OCI-LY7 (cell line): ENCODE data around the gene GAS6. TPM values are rescaled to one million over a fixed set of nuclear protein-coding genes. Genes with fewer than 3 reads are reported as not detected.

ENCODE experiments used
- BruUV-seq: library from RNA; stranded (reverse); fragments of 400-500 nt; replicated peaks from 2 replicates; lab custom pipeline; 2021; lab: Mats Ljungman, UMichigan
- CTCF ChIA-PET: fragments of 300-600 bp; sonication (Branson Sonifier 250); formaldehyde crosslinking; loops from one replicate; lab custom pipeline; 2022; ENCODE audit warnings: antibody characterized with exemption; ENCODE audit not compliant: unreplicated experiment; lab: Charles Lee
- POLR2A ChIA-PET: fragments of 300-600 bp; sonication (Branson Sonifier 250); formaldehyde crosslinking; loops from one replicate; lab custom pipeline; 2022; ENCODE audit warnings: antibody characterized with exemption; lab: Charles Lee
- DNase-seq: peaks from one replicate; pipeline ENCODE4 v3.0.0-alpha.2; 2015; ENCODE audit warnings: low spot score
- H2AFZ ChIP-seq: fragments of 200-600 bp; sonication (generic), shearing (Covaris generic); 2 replicates; pipeline ENCODE4 v1.6.1; 2014; ENCODE audit warnings: mild to moderate bottlenecking, antibody characterized with exemption, low read length, moderate library complexity
- H3K27ac ChIP-seq: fragments of 200-600 bp; sonication (generic); 2 replicates; pipeline ENCODE4 v1.5.1; 2014; ENCODE audit warnings: mixed run types, low read depth, mild to moderate bottlenecking, moderate library complexity, low read length, inconsistent platforms; ENCODE audit not compliant: poor library complexity, severe bottlenecking
- H3K36me3 ChIP-seq: fragments of 200-600 bp; sonication (generic); 2 replicates; pipeline ENCODE4 v1.6.1; 2014; ENCODE audit warnings: mild to moderate bottlenecking, antibody characterized with exemption, low read length, moderate library complexity, mixed read lengths; ENCODE audit not compliant: insufficient read depth
- H3K4me1 ChIP-seq: fragments of 200-600 bp; sonication (generic); 2 replicates; pipeline ENCODE4 v1.5.1; 2014; ENCODE audit warnings: mild to moderate bottlenecking, low read length; ENCODE audit not compliant: insufficient read depth, poor library complexity, severe bottlenecking
- H3K4me2 ChIP-seq: fragments of 200-600 bp; sonication (generic); 2 replicates; pipeline ENCODE4 v1.6.1; 2014; ENCODE audit warnings: mild to moderate bottlenecking, low read length
- H3K4me3 ChIP-seq: fragments of 200-600 bp; sonication (generic); 2 replicates; pipeline ENCODE4 v1.5.1; 2014; ENCODE audit warnings: mild to moderate bottlenecking, low read depth, low read length; ENCODE audit not compliant: poor library complexity, severe bottlenecking
- H3K79me2 ChIP-seq: fragments of 200-600 bp; sonication (generic); 2 replicates; pipeline ENCODE4 v1.6.1; 2016; ENCODE audit warnings: low read depth, mild to moderate bottlenecking, low read length, moderate library complexity, mixed read lengths; ENCODE audit not compliant: insufficient read depth
- H3K9me2 ChIP-seq: fragments of 200-600 bp; sonication (generic); 2 replicates; pipeline ENCODE4 v1.6.1; 2016; ENCODE audit warnings: mild to moderate bottlenecking, low read length, mixed read lengths; ENCODE audit not compliant: insufficient read depth
- H3K9me3 ChIP-seq: fragments of 200-600 bp; sonication (generic); 2 replicates; pipeline ENCODE4 v1.6.1; 2014; ENCODE audit warnings: mild to moderate bottlenecking, mixed run types, low read length, mixed read lengths
- H4K20me1 ChIP-seq: fragments of 200-600 bp; sonication (generic); 2 replicates; pipeline ENCODE4 v1.6.1; 2014; ENCODE audit warnings: mild to moderate bottlenecking, antibody characterized with exemption, low read length, moderate library complexity, mixed read lengths; ENCODE audit not compliant: insufficient read depth
- CTCF ChIP-seq: fragments of 200-600 bp; sonication (generic); conservative IDR thresholded peaks from 2 replicates; pipeline ENCODE4 v1.5.1; 2014; ENCODE audit warnings: mild to moderate bottlenecking, antibody characterized with exemption, low read length, moderate library complexity, mixed read lengths
- EZH2phosphoT487 ChIP-seq: fragments of 200-600 bp; sonication (generic); IDR thresholded peaks from 2 replicates; pipeline ENCODE4 v1.6.1; 2018; ENCODE audit warnings: low read depth, borderline replicate concordance, mild to moderate bottlenecking, mixed run types, antibody characterized with exemption, low read length, moderate library complexity, mixed read lengths
- intact Hi-C: fragments of 100-400 bp; cut with micrococcal nuclease; formaldehyde crosslinking; loops from one replicate; pipeline ENCODE4 v1.10.0; 2022; ENCODE audit not compliant: unreplicated experiment
- total RNA-seq, 2 experiments: library from RNA; depleted of rRNA in 1 of 2; stranded (reverse); fragments of >200 nt in 1 of 2; shearing (Covaris generic) in 1 of 2; gene quantifications; 2 replicates each; pipeline ENCODE4 v1.2.3, GENCODE V29; 2014 to 2022

Gene GAS6
- total RNA-seq, 2 experiments from 2014 or later, result not detected

- H3K9me2 ChIP-seq, result no peaks in the 10 kb centered on the region
- no peaks in the 10 kb centered on the region for H3K9me3 ChIP-seq
- no peaks in the 10 kb centered on the region for H3K4me1 ChIP-seq
- intact Hi-C loops, result no loop called here
- H4K20me1 ChIP-seq, result no peaks in the 10 kb centered on the region
- H2AFZ ChIP-seq, result no peak overlapping the region
- no peaks in the 10 kb centered on the region for H3K79me2 ChIP-seq
- H3K36me3 ChIP-seq, result no peaks in the 10 kb centered on the region
- H3K4me3 ChIP-seq, result no peak overlapping the region
- BruUV-seq, result no TSS peak
- ChIA-PET CTCF (no interaction called here), POLR2A (no interaction called here)
- H3K4me2 ChIP-seq, result no peak overlapping the region
- no peak overlapping the region for H3K27ac ChIP-seq
- TF ChIP-seq EZH2phosphoT487, result no peak
- no peak for TF ChIP-seq CTCF
- no peak for DNase-seq
These were observed 4.4 kb downstream of the GAS6 start for GRCh38 chr13:113859311-113860050.

- Histone ChIP-seq H3K27ac (no peak overlapping the region), H3K9me3 (no peaks in the 10 kb centered on the region), H2AFZ (no peak overlapping the region), H3K4me2 (no peak overlapping the region), H3K79me2 (no peaks in the 10 kb centered on the region), H4K20me1 (no peaks in the 10 kb centered on the region), H3K9me2 (no peaks in the 10 kb centered on the region), H3K4me1 (no peaks in the 10 kb centered on the region), H3K4me3 (no peak overlapping the region), H3K36me3 (no peaks in the 10 kb centered on the region)
- DNase-seq, result no peak
- no peak for TF ChIP-seq EZH2phosphoT487
- no peak for TF ChIP-seq CTCF
- POLR2A ChIA-PET, result no interaction called here
- CTCF ChIA-PET, result no interaction called here
- intact Hi-C loops, result no loop called here
- no TSS peak for BruUV-seq
These were observed 6.2 kb downstream of the GAS6 start for GRCh38 chr13:113857531-113858195.

- intact Hi-C loops, result no loop called here
- Histone ChIP-seq H3K4me2 (no peak overlapping the region), H3K79me2 (no peaks in the 10 kb centered on the region), H3K9me2 (no peaks in the 10 kb centered on the region), H3K9me3 (no peaks in the 10 kb centered on the region), H4K20me1 (no peaks in the 10 kb centered on the region), H3K4me1 (no peaks in the 10 kb centered on the region), H2AFZ (no peak overlapping the region), H3K36me3 (no peaks in the 10 kb centered on the region), H3K4me3 (no peak overlapping the region), H3K27ac (no peak overlapping the region)
- TF ChIP-seq CTCF (no peak), EZH2phosphoT487 (no peak)
- POLR2A ChIA-PET, result no interaction called here
- CTCF ChIA-PET, result no interaction called here
- DNase-seq, result no peak
- BruUV-seq, result no TSS peak
These were observed 7.2 kb downstream of the GAS6 start for GRCh38 chr13:113856716-113857065.
